Measurements from ENCODE around the gene CCDC170.

GRCh38 chr6:151666526-151666925 is 172.7 kb downstream of the CCDC170 start:
- TF ChIP-seq POLR2A (IDR thresholded peaks at IDR 0.05; ENCODE audit: low read depth, low read length), result no peak
- no peak for TF ChIP-seq POLR2AphosphoS5 (IDR thresholded peaks at IDR 0.05; ENCODE audit: low read depth, low read length)
- TF ChIP-seq TAF1 (IDR thresholded peaks at IDR 0.05; ENCODE audit: borderline replicate concordance, low read depth, low read length), result no peak
